ENCODE results near the gene TMEM120B.

The TMEM120B gene

GRCh38 chr12:121778567-121779421 is 66.2 kb downstream of the TMEM120B start:
- no peak for DNase-seq (ENCODE audit: low read depth)
- TF ChIP-seq CTCF (IDR thresholded peaks at IDR 0.05; ENCODE audit: low read depth, low read length, missing control alignments) = no peak
- in situ Hi-C loops (cut with HindIII; ENCODE audit: low sequenced_read_pairs) = no loop called here
- no peak overlapping the region for H3K4me3 ChIP-seq (ENCODE audit: low read depth, low read length)

- no peak for TF ChIP-seq CTCF (IDR thresholded peaks at IDR 0.05; ENCODE audit: low read depth, low read length, missing control alignments)
- no peak overlapping the region for H3K4me3 ChIP-seq (ENCODE audit: low read depth, low read length)
- DNase-seq (ENCODE audit: low read depth) = no peak
- in situ Hi-C loops (cut with HindIII; ENCODE audit: low sequenced_read_pairs) = no loop called here
Observed at GRCh38 chr12:121779422-121779895, 66.9 kb downstream of the TMEM120B start.

DNA sequence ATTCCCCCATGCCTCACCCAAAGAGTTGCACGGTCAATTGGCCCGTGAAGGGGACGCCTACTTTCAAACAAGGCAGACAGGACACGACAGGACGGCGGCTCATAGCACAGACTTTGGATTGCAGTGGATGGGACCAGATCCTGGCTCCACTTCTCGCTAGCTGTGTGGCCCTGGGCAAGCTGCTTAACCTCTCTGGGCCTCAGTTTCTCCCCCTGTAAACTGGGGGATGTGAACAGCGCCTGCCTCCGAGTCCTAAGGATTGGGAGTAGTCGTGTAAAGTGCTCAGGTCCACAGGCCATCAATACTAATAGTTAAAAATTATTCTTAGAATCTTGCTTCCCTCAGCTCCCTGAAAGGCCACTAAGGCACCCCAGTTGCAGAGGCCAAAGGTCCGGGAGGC is 67.9 kb downstream of the TMEM120B start:
- DNase-seq (ENCODE audit: low read depth) = no peak
- no peak for TF ChIP-seq CTCF (IDR thresholded peaks at IDR 0.05; ENCODE audit: low read depth, low read length, missing control alignments)
- in situ Hi-C loops (cut with HindIII; ENCODE audit: low sequenced_read_pairs) = no loop called here
- no peak overlapping the region for H3K4me3 ChIP-seq (ENCODE audit: low read depth, low read length)

- no peak for TF ChIP-seq CTCF (IDR thresholded peaks at IDR 0.05; ENCODE audit: low read depth, low read length, missing control alignments)
- no peak for DNase-seq (ENCODE audit: low read depth)
- in situ Hi-C loops (cut with HindIII; ENCODE audit: low sequenced_read_pairs) = no loop called here
- no peak overlapping the region for H3K4me3 ChIP-seq (ENCODE audit: low read depth, low read length)
Observed at GRCh38 chr12:121781484-121781997, 69.0 kb downstream of the TMEM120B start.

GRCh38 chr12:121781998-121782979 is 69.7 kb downstream of the TMEM120B start:
- no peak overlapping the region for H3K4me3 ChIP-seq (ENCODE audit: low read depth, low read length)
- no peak for DNase-seq (ENCODE audit: low read depth)
- no peak for TF ChIP-seq CTCF (IDR thresholded peaks at IDR 0.05; ENCODE audit: low read depth, low read length, missing control alignments)
- in situ Hi-C loops (cut with HindIII; ENCODE audit: low sequenced_read_pairs) = no loop called here

DNA sequence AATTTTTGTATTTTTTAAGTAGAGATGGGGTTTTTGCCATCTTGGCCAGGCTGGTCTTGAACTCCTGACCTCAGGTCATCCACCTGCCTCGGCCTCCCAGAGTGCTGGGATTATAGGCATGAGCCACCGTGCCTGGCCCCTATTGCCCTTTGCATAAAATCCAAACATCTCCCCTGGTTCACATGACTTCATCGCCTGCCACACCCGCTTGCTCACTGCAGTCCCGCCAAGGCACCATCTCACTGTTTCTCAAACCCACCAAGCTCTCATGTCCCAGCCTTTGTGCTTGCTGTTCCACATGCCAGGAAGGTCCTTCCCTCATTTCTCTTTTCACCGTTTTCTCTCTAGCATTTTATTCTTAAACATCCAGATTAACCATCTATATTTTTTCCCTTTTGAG is 71.2 kb downstream of the TMEM120B start:
- no peak overlapping the region for H3K4me3 ChIP-seq (ENCODE audit: low read depth, low read length)
- no peak for TF ChIP-seq CTCF (IDR thresholded peaks at IDR 0.05; ENCODE audit: low read depth, low read length, missing control alignments)
- no peak for DNase-seq (ENCODE audit: low read depth)
- in situ Hi-C loops (cut with HindIII; ENCODE audit: low sequenced_read_pairs) = no loop called here

Measured in astrocyte of the cerebellum (primary cell).